MCF 10A (cell line): ENCODE measurements around the gene SP140. TPM values are rescaled to one million over a fixed set of nuclear protein-coding genes. Genes with fewer than 3 reads are reported as not detected.

Source experiments
- BruUV-seq: library from RNA; stranded (reverse); fragments of 400-500 nt; replicated peaks from 2 replicates; lab custom pipeline; 2021; lab: Mats Ljungman, UMichigan
- CTCF ChIA-PET: fragments of 300-600 bp; sonication (Branson Sonifier 250); formaldehyde crosslinking; extraction: SDS; loops from one replicate; lab custom pipeline; 2021; ENCODE audit warnings: antibody characterized with exemption, inconsistent platforms; lab: Yijun Ruan, JAX
- POLR2A ChIA-PET: fragments of 300-600, 350-650 bp; sonication (Branson Sonifier 250); formaldehyde crosslinking; extraction: SDS; loops from one replicate; lab custom pipeline; 2020; ENCODE audit warnings: antibody characterized with exemption, inconsistent platforms; lab: Yijun Ruan, JAX
- DNase-seq: peaks from one replicate; pipeline ENCODE4 v3.0.0-alpha.2; 2018; ENCODE audit not compliant: unreplicated experiment
- H3K27ac Mint-ChIP-seq: one replicate; pipeline ENCODE4 v1.8.0; 2022; ENCODE audit warnings: mild to moderate bottlenecking, low read depth, mixed read lengths; ENCODE audit not compliant: unreplicated experiment
- H3K27me3 Mint-ChIP-seq: one replicate; pipeline ENCODE4 v1.8.0; 2022; ENCODE audit warnings: mixed read lengths; ENCODE audit not compliant: insufficient read depth, unreplicated experiment
- H3K36me3 Mint-ChIP-seq: one replicate; pipeline ENCODE4 v1.8.0; 2022; ENCODE audit warnings: mild to moderate bottlenecking, moderate library complexity, mixed read lengths; ENCODE audit not compliant: insufficient read depth, unreplicated experiment
- H3K4me1 Mint-ChIP-seq: one replicate; pipeline ENCODE4 v1.8.0; 2022; ENCODE audit warnings: mixed read lengths; ENCODE audit not compliant: insufficient read depth, unreplicated experiment
- H3K4me3 Mint-ChIP-seq: one replicate; pipeline ENCODE4 v1.8.0; 2022; ENCODE audit warnings: mild to moderate bottlenecking, moderate library complexity, mixed read lengths; ENCODE audit not compliant: unreplicated experiment
- H3K9me3 Mint-ChIP-seq: one replicate; pipeline ENCODE4 v1.8.0; 2022; ENCODE audit warnings: mixed read lengths; ENCODE audit not compliant: unreplicated experiment
- intact Hi-C: fragments of 100-400 bp; cut with micrococcal nuclease; formaldehyde crosslinking; loops from 2 replicates; pipeline ENCODE4 v1.14.1; 2022
- total RNA-seq: library from RNA; stranded (reverse); gene quantifications from 2 replicates; pipeline ENCODE4 v1.2.3, GENCODE V29; 2022
- TF ChIP-seq, protein P1 (sequence below): fragments of 200-600 bp; IDR thresholded peaks from one replicate; pipeline ENCODE4 v1.8.0; 2022; ENCODE audit warnings: antibody characterized with exemption, mild to moderate bottlenecking; ENCODE audit not compliant: unreplicated experiment

SP140 gene
- total RNA-seq, 1 experiment from 2014 or later: not detected

DNA sequence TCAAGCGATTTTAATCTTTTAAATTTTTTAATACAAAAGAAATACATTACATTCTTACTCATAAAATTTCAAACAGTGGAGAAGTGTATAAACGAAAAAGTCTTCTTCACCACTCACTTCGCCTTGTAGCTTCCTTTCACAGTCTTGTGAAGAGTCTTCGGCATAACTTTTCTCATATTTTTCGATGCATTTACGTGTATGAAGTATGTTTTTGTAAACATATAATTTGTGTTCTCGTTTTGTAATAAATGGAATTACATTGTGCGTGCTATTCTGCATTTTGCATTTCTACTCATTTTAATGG, 102.6 kb downstream of the SP140 start:
- intact Hi-C loops: loop anchor here (5.0 kb wide), 2 partner anchors 89 to 106 kb away; partner anchors contain the start of gene SP100
- TF ChIP-seq, protein P1, sequence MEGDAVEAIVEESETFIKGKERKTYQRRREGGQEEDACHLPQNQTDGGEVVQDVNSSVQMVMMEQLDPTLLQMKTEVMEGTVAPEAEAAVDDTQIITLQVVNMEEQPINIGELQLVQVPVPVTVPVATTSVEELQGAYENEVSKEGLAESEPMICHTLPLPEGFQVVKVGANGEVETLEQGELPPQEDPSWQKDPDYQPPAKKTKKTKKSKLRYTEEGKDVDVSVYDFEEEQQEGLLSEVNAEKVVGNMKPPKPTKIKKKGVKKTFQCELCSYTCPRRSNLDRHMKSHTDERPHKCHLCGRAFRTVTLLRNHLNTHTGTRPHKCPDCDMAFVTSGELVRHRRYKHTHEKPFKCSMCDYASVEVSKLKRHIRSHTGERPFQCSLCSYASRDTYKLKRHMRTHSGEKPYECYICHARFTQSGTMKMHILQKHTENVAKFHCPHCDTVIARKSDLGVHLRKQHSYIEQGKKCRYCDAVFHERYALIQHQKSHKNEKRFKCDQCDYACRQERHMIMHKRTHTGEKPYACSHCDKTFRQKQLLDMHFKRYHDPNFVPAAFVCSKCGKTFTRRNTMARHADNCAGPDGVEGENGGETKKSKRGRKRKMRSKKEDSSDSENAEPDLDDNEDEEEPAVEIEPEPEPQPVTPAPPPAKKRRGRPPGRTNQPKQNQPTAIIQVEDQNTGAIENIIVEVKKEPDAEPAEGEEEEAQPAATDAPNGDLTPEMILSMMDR: no peak
- H3K27ac Mint-ChIP-seq: no peak overlapping the region
- POLR2A ChIA-PET: interaction anchor here (0.6 to 3.8 kb wide), 8 partner anchors 11 to 406 kb away, joined by 3 to 24 read pairs (median 7); partner anchors contain the start of genes FBXO36, SP100, SP110 and TRIP12
- no peaks in the 10 kb centered on the region for H3K9me3 Mint-ChIP-seq
- H3K27me3 Mint-ChIP-seq: no peaks in the 10 kb centered on the region
- CTCF ChIA-PET: interaction anchor here (0.7 kb wide), 1 partner anchor 11 kb away, joined by 3 read pairs; no protein-coding TSS in a partner anchor
- H3K4me1 Mint-ChIP-seq: peaks cover 15% of the 10 kb centered on the region
- peak overlapping the region; percentile 88 for H3K4me3 Mint-ChIP-seq
- no TSS peak for BruUV-seq
- H3K36me3 Mint-ChIP-seq: peaks cover 17% of the 10 kb centered on the region
- no peak for DNase-seq

DNA sequence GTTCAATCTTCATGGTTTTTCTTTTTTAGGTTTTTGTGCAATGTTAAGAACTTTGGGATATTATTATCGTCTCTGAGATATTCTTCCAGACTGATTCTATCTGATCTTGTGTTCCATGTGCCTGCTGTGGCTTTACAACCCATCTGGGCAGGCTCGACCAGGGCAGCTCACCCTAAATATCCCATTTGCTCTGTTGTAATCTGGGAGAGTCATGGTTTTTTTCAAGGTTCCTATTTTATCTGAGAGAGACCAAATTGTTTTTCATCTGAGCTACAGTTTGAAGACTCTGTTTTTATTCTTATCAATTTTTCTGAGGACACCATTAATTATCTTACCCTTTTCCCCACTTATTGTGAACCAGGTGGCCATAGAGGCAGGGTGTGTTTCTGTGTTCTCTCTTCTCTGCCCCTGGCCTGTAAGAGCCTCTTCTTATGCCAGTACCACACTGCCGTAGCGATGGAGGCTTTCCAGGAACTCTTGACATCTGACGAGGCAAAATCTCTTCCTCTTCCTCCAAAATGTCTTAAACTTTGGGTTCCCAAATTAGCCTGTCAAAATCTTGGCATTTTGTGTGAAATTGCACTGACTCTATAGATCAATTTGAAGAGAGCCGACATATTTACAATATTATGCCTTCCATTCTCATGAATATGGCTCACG, 104.5 kb downstream of the SP140 start:
- intact Hi-C loops: loop anchor here (5.0 kb wide), 2 partner anchors 87 to 108 kb away; partner anchors contain the start of gene SP100
- no peaks in the 10 kb centered on the region for H3K27me3 Mint-ChIP-seq
- peaks cover 29% of the 10 kb centered on the region for H3K36me3 Mint-ChIP-seq
- TF ChIP-seq, protein P1: no peak
- CTCF ChIA-PET: interaction anchor here (0.7 kb wide), 1 partner anchor 122 kb away, joined by 3 read pairs; no protein-coding TSS in a partner anchor
- no peaks in the 10 kb centered on the region for H3K9me3 Mint-ChIP-seq
- no peak for DNase-seq
- H3K27ac Mint-ChIP-seq: no peak overlapping the region
- no TSS peak for BruUV-seq
- peaks cover 15% of the 10 kb centered on the region for H3K4me1 Mint-ChIP-seq
- no peak overlapping the region for H3K4me3 Mint-ChIP-seq
- POLR2A ChIA-PET: interaction anchor here (0.7 to 3.8 kb wide), 3 partner anchors 23 to 87 kb away, joined by 3 to 22 read pairs (median 4); partner anchors contain the start of gene SP100

DNA sequence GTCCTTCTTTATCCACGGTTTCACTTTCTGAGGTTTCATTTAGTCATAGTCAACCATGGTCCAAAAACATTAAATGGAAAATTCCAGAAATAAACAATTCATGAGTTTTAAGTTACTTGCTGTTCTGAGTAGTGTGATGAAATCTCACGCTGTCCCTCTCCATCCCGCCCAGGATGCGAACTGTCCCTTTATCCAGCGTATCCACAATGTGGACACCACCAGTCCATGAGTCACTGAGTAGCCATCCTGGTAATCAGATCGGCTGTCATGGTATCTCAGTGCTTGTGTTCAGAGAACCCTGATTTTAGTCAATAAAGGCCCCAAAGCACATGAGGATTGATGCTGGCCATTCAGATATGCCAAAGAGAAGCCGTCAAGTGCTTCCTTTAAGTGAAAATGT, 105.2 kb downstream of the SP140 start:
- Mint-ChIP-seq H3K9me3 (no peaks in the 10 kb centered on the region), H3K4me3 (no peak overlapping the region), H3K4me1 (peaks cover 15% of the 10 kb centered on the region), H3K27me3 (no peaks in the 10 kb centered on the region), H3K36me3 (peaks cover 33% of the 10 kb centered on the region), H3K27ac (no peak overlapping the region)
- ChIA-PET CTCF (no interaction called here), POLR2A (no interaction called here)
- TF ChIP-seq, protein P1: no peak
- intact Hi-C loops: no loop called here
- no TSS peak for BruUV-seq
- DNase-seq: peak; percentile 11

DNA sequence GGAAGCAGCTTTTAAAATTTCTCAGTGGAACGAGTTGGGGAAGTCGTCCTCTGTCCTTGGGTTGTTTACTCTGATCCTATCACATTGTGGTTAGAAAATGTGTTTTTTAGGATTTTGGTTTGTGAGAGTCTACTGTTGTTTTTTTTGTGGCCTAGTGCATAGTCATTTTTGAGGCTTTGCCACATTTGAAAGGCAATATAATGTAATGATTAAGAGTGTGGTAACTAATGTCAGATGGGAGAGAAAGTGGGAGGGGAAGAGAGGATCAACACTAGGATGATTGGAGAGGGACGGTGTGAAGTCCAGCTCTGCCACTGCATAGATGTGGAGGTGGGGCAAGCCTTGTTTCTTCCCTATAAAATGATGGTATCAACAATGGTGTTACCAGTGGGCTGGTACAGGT, 109.9 kb downstream of the SP140 start:
- H3K27ac Mint-ChIP-seq: peak overlapping the region; percentile 2
- H3K4me1 Mint-ChIP-seq: no peaks in the 10 kb centered on the region
- ChIA-PET POLR2A (no interaction called here), CTCF (interaction anchor here (0.6 kb wide), 1 partner anchor 273 kb away, joined by 3 read pairs; no protein-coding TSS in a partner anchor)
- no peaks in the 10 kb centered on the region for H3K9me3 Mint-ChIP-seq
- peaks cover 29% of the 10 kb centered on the region for H3K36me3 Mint-ChIP-seq
- no TSS peak for BruUV-seq
- H3K4me3 Mint-ChIP-seq: no peak overlapping the region
- DNase-seq: no peak
- no peaks in the 10 kb centered on the region for H3K27me3 Mint-ChIP-seq
- intact Hi-C loops: no loop called here
- TF ChIP-seq, protein P1: no peak
